HCT116 (cell line): ENCODE data around the gene INTS1. TPM values are rescaled to one million over a fixed set of nuclear protein-coding genes. Genes with fewer than 3 reads are reported as not detected.

Experiments
- ATAC-seq: fragments of 200-7000 bp; cut with Tn5 transposase; 2 replicates; pipeline ENCODE4 v1.9.1; 2020; ENCODE audit warnings: mild to moderate bottlenecking, moderate library complexity
- BruUV-seq: library from RNA; stranded (reverse); fragments of 400-500 nt; replicated peaks from 2 replicates; lab custom pipeline; 2021; lab: Mats Ljungman, UMichigan
- CTCF ChIA-PET: fragments of 300-600 bp; sonication (Branson Sonifier 250); formaldehyde crosslinking; loops from one replicate; lab custom pipeline; 2021; ENCODE audit warnings: antibody characterized with exemption; lab: Charles Lee
- POLR2A ChIA-PET: fragments of 300-600, 350-600 bp; sonication (Branson Sonifier 250); formaldehyde crosslinking; loops from one replicate; lab custom pipeline; 2021; ENCODE audit warnings: antibody characterized with exemption; lab: Charles Lee
- RAD21 ChIA-PET, 2 experiments: fragments of 300-600 bp; sonication (Branson Sonifier 250); formaldehyde crosslinking; loops; one replicate each; lab custom pipeline; 2023; ENCODE audit warnings: low total read pairs in 2 of 2; ENCODE audit not compliant: uncharacterized antibody in 2 of 2, unreplicated experiment in 2 of 2, low non-redundant PET in 1 of 2; lab: Charles Lee
- DNase-seq: peaks from one replicate; pipeline ENCODE4 v3.0.0-alpha.2; 2010; ENCODE audit warnings: low read depth, low spot score
- H2AFZ ChIP-seq: fragments of 200-600 bp; shearing (Covaris generic), sonication (generic); 2 replicates; pipeline ENCODE4 v1.6.1; 2017; ENCODE audit warnings: low read depth, mixed run types, mixed read lengths, antibody characterized with exemption, low read length; ENCODE audit not compliant: poor library complexity, severe bottlenecking
- H3K27ac ChIP-seq: 2 replicates; pipeline ENCODE4 v1.5.1; 2012; ENCODE audit warnings: low read depth, low read length
- H3K27me3 ChIP-seq: fragments of 200-600 bp; sonication (generic); 2 replicates; pipeline ENCODE4 v1.6.1; 2016; ENCODE audit warnings: mixed run types, low read length, mixed read lengths; ENCODE audit not compliant: insufficient read depth
- H3K36me3 ChIP-seq, 2 experiments: fragments of 200-500 bp in 1 of 2; fragments of 200-600 bp in 1 of 2; sonication (Bioruptor generic) in 1 of 2; sonication (generic) in 1 of 2; 2 replicates each; pipeline versions ENCODE4 v1.5.1 to v1.6.1; 2014 to 2016; ENCODE audit warnings: low read length in 2 of 2, inconsistent platforms in 1 of 2, mixed read lengths in 1 of 2, mixed run types in 1 of 2; ENCODE audit not compliant: insufficient read depth in 2 of 2, control insufficient read depth in 1 of 2
- H3K4me1 ChIP-seq, 2 experiments: fragments of 200-600 bp in 1 of 2; sonication (generic) in 1 of 2; 2 replicates each; pipeline versions ENCODE4 v1.5.1 to v1.6.1; 2012 to 2017; ENCODE audit warnings: low read length in 2 of 2, inconsistent platforms in 1 of 2, mild to moderate bottlenecking in 1 of 2, mixed read lengths in 1 of 2, mixed run types in 1 of 2, moderate library complexity in 1 of 2; ENCODE audit not compliant: insufficient read depth in 2 of 2, control insufficient read depth in 1 of 2
- H3K4me2 ChIP-seq: fragments of 200-600 bp; sonication (generic); 2 replicates; pipeline ENCODE4 v1.6.1; 2017; ENCODE audit warnings: mixed run types, low read length, mixed read lengths
- H3K4me3 ChIP-seq, 2 experiments: fragments of 200-600 bp in 1 of 2; sonication (generic) in 1 of 2; replicated peaks in 1 of 2; 2 replicates each; pipeline ENCODE4 v1.5.1; 2011 to 2016; ENCODE audit warnings: low read length in 2 of 2, control low read depth in 1 of 2, low read depth in 1 of 2, mild to moderate bottlenecking in 1 of 2, mixed read lengths in 1 of 2, mixed run types in 1 of 2
- H3K79me2 ChIP-seq: fragments of 200-600 bp; sonication (generic); 2 replicates; pipeline ENCODE4 v1.6.1; 2017; ENCODE audit warnings: mild to moderate bottlenecking, mixed run types, low read length, moderate library complexity, mixed read lengths; ENCODE audit not compliant: insufficient read depth
- H3K9ac ChIP-seq: fragments of 200-600 bp; sonication (generic); 2 replicates; pipeline ENCODE4 v1.6.1; 2016; ENCODE audit warnings: low read length, mixed read lengths
- H3K9me2 ChIP-seq: fragments of 200-600 bp; sonication (generic), shearing (Covaris generic); 2 replicates; pipeline ENCODE4 v1.6.1; 2017; ENCODE audit warnings: mixed run types, mild to moderate bottlenecking, moderate library complexity; ENCODE audit not compliant: insufficient read depth
- H3K9me3 ChIP-seq, 2 experiments: fragments of 200-500 bp in 1 of 2; fragments of 200-600 bp in 1 of 2; sonication (Bioruptor generic) in 1 of 2; sonication (generic) in 1 of 2; 2 replicates each; pipeline ENCODE4 v1.6.1; 2014 to 2017; ENCODE audit warnings: low read length in 2 of 2, mixed read lengths in 2 of 2, inconsistent platforms in 1 of 2, low read depth in 1 of 2, mild to moderate bottlenecking in 1 of 2, mixed run types in 1 of 2, moderate library complexity in 1 of 2; ENCODE audit not compliant: control insufficient read depth in 1 of 2, insufficient read depth in 1 of 2
- H4K20me1 ChIP-seq: fragments of 200-600 bp; sonication (generic), shearing (Covaris generic); 2 replicates; pipeline ENCODE4 v1.6.1; 2017; ENCODE audit warnings: mixed run types, mild to moderate bottlenecking, moderate library complexity; ENCODE audit not compliant: insufficient read depth
- CBX3 ChIP-seq: IDR thresholded peaks from 2 replicates; pipeline ENCODE4 v1.6.1; 2012; ENCODE audit warnings: low read depth
- CTCF ChIP-seq, 3 experiments: fragments of 200-600 bp in 1 of 3; sonication (generic) in 1 of 3; IDR thresholded peaks in 2 of 3; conservative IDR thresholded peaks in 1 of 3; 2 replicates each; pipeline ENCODE4 v1.5.1; 2012 to 2017; ENCODE audit warnings: low read depth in 2 of 3, low read length in 2 of 3, antibody characterized with exemption in 1 of 3, borderline replicate concordance in 1 of 3, control low read depth in 1 of 3, mild to moderate bottlenecking in 1 of 3, mixed read lengths in 1 of 3, mixed run types in 1 of 3, moderate library complexity in 1 of 3; ENCODE audit not compliant: insufficient read depth in 1 of 3
- ELF1 ChIP-seq: IDR thresholded peaks from 2 replicates; pipeline ENCODE4 v1.6.1; 2012; ENCODE audit warnings: low read depth, borderline replicate concordance
- EZH2 ChIP-seq: fragments of 200-600 bp; sonication (generic); IDR thresholded peaks from 2 replicates; pipeline ENCODE4 v1.6.1; 2017; ENCODE audit warnings: antibody characterized with exemption, mixed run types
- JUND ChIP-seq: IDR thresholded peaks from 2 replicates; pipeline ENCODE4 v1.6.1; 2012
- RAD21 ChIP-seq: IDR thresholded peaks from 2 replicates; pipeline ENCODE4 v1.6.1; 2012; ENCODE audit warnings: low read depth, mild to moderate bottlenecking
- SIN3A ChIP-seq: IDR thresholded peaks from 2 replicates; pipeline ENCODE4 v1.6.1; 2012; ENCODE audit warnings: low read depth
- TCF7L2 ChIP-seq: IDR thresholded peaks from 2 replicates; pipeline ENCODE4 v1.7.0; 2011; ENCODE audit warnings: borderline replicate concordance, inconsistent platforms; ENCODE audit not compliant: insufficient read depth, insufficient read length; ENCODE audit errors: extremely low read depth
- YY1 ChIP-seq: IDR thresholded peaks from 2 replicates; pipeline ENCODE4 v1.6.1; 2011; ENCODE audit warnings: low read length, low read depth, moderate library complexity, mild to moderate bottlenecking; ENCODE audit not compliant: insufficient replicate concordance; ENCODE audit errors: extremely low read depth
- intact Hi-C: fragments of 100-400 bp; cut with micrococcal nuclease; formaldehyde crosslinking; loops from 2 replicates; pipeline ENCODE4 v1.10.0; 2022
- total RNA-seq: library from RNA; stranded (reverse); gene quantifications from one replicate; pipeline ENCODE4 v1.2.1, GENCODE V29; 2021; ENCODE audit not compliant: unreplicated experiment

The INTS1 gene
- total RNA-seq, 1 experiment from 2014 or later = 167 TPM

- Histone ChIP-seq H3K36me3 (peaks cover 11 to 25% of the 10 kb centered on the region in 2 experiments; a peak in 3 of 4 replicates), H3K79me2 (peaks cover 57% of the 10 kb centered on the region), H3K4me1 (peaks cover 28 to 38% of the 10 kb centered on the region in 2 experiments), H3K27ac (peak overlapping the region; percentile 83; the same call in 1 of the 2 replicates), H3K9ac (no peak overlapping the region), H3K27me3 (no peaks in the 10 kb centered on the region), H3K9me2 (no peaks in the 10 kb centered on the region), H3K9me3 (no peaks in the 10 kb centered on the region), H3K4me2 (no peak overlapping the region), H2AFZ (no peak overlapping the region), H4K20me1 (no peaks in the 10 kb centered on the region; the same call in 1 of the 2 replicates), H3K4me3 (no peak overlapping the region)
- intact Hi-C loops = no loop called here
- no peak for ATAC-seq
- ChIA-PET CTCF (no interaction called here), RAD21 (no interaction called here), POLR2A (no interaction called here)
- TF ChIP-seq JUND = no peak
- no peak for TF ChIP-seq EZH2
- no peak for TF ChIP-seq RAD21
- TF ChIP-seq TCF7L2 = no peak
- no peak for TF ChIP-seq SIN3A
- no peak for TF ChIP-seq ELF1
- TF ChIP-seq YY1 = no peak
- TF ChIP-seq CBX3 = no peak
- no peak for TF ChIP-seq CTCF (IDR thresholded peaks at IDR 0.05 in 2 of 3, conservative IDR thresholded peaks at IDR 0.05 in 1 of 3; ENCODE audit: borderline replicate concordance in 1 of 3, insufficient read depth in 1 of 3, low read depth in 2 of 3, low read length in 2 of 3)
- no peak for DNase-seq
- BruUV-seq = no TSS peak
Observed at GRCh38 chr7:1539181-1539881, 35.1 kb upstream of the INTS1 start.
